Endothelial cell of umbilical vein (primary cell): ENCODE measurements around the gene SLC16A5. TPM values are rescaled to one million over a fixed set of nuclear protein-coding genes. Genes with fewer than 3 reads are reported as not detected.

Experiments
- BruUV-seq: library from RNA; stranded (reverse); fragments of 400-500 nt; replicated peaks from 2 replicates; lab custom pipeline; 2021; lab: Mats Ljungman, UMichigan
- CTCF ChIA-PET: fragments of 300-600, 350-600 bp; sonication (Branson Sonifier 250); formaldehyde crosslinking; loops from one replicate; lab custom pipeline; 2021; ENCODE audit warnings: antibody characterized with exemption, inconsistent platforms; lab: Charles Lee
- POLR2A ChIA-PET: fragments of 300-600, 350-600 bp; sonication (Branson Sonifier 250); formaldehyde crosslinking; loops from one replicate; lab custom pipeline; 2021; ENCODE audit warnings: antibody characterized with exemption, inconsistent platforms; lab: Charles Lee
- DNase-seq: peaks from one replicate; pipeline ENCODE4 v3.0.0-alpha.2; 2011; ENCODE audit warnings: low read depth, low spot score
- FAIRE-seq: peaks from 2 replicates; lab custom pipeline; 2011; peaks lifted over from hg19 to GRCh38; lab: Jason Lieb, UNC
- H2AFZ ChIP-seq: 2 replicates; pipeline ENCODE4 v1.6.0; 2012; ENCODE audit warnings: low read depth, low read length, control low read depth, inconsistent platforms
- H3K27ac ChIP-seq: 2 replicates; pipeline ENCODE4 v1.5.1; 2011; ENCODE audit warnings: low read depth, mild to moderate bottlenecking, control low read depth, low read length, moderate library complexity; ENCODE audit not compliant: insufficient read depth
- H3K27me3 ChIP-seq, 2 experiments: 2 replicates each; pipeline versions ENCODE4 v1.6.0 to v1.6.1; 2011; ENCODE audit warnings: low read length in 2 of 2, mixed read lengths in 1 of 2; ENCODE audit not compliant: control insufficient read depth in 2 of 2, insufficient read depth in 2 of 2
- H3K36me3 ChIP-seq, 2 experiments: 2 replicates in 1 of 2; 3 replicates in 1 of 2; pipeline ENCODE4 v1.5.1; 2011; ENCODE audit warnings: low read length in 2 of 2, mild to moderate bottlenecking in 1 of 2, moderate library complexity in 1 of 2; ENCODE audit not compliant: control insufficient read depth in 2 of 2, insufficient read depth in 2 of 2; ENCODE audit errors: extremely low read depth in 1 of 2
- H3K4me1 ChIP-seq: 3 replicates; pipeline ENCODE4 v1.5.1; 2011; ENCODE audit warnings: mild to moderate bottlenecking, low read length; ENCODE audit not compliant: control insufficient read depth, insufficient read depth; ENCODE audit errors: extremely low read depth
- H3K4me2 ChIP-seq: 2 replicates; pipeline ENCODE4 v1.6.1; 2011; ENCODE audit warnings: low read length, control low read depth, mixed read lengths; ENCODE audit not compliant: insufficient read depth
- H3K4me3 ChIP-seq, 3 experiments: fragments of 200-600 bp in 1 of 3; sonication (generic), shearing (Covaris generic) in 1 of 3; replicated peaks in 1 of 3; 2 replicates each; pipeline ENCODE4 v1.5.1; 2011 to 2016; ENCODE audit warnings: control low read depth in 3 of 3, low read length in 3 of 3, mild to moderate bottlenecking in 2 of 3, inconsistent platforms in 1 of 3, low read depth in 1 of 3, moderate library complexity in 1 of 3; ENCODE audit not compliant: insufficient read depth in 1 of 3
- H3K79me2 ChIP-seq: 2 replicates; pipeline ENCODE4 v1.6.0; 2012; ENCODE audit warnings: low read length, inconsistent platforms; ENCODE audit not compliant: control insufficient read depth, insufficient read depth
- H3K9ac ChIP-seq: replicated peaks from 2 replicates; pipeline ENCODE3; 2011; ENCODE audit warnings: low read length, control low read depth; ENCODE audit not compliant: insufficient read depth; ENCODE audit errors: extremely low read depth
- H3K9me1 ChIP-seq: replicated peaks from 3 replicates; pipeline ENCODE4 v1.6.0; 2011; ENCODE audit warnings: mild to moderate bottlenecking, low read length; ENCODE audit not compliant: control insufficient read depth, insufficient read depth; ENCODE audit errors: extremely low read depth
- H3K9me3 ChIP-seq: replicated peaks from 2 replicates; pipeline ENCODE4 v1.5.1; 2012; ENCODE audit warnings: low read length, inconsistent platforms; ENCODE audit not compliant: control insufficient read depth, insufficient read depth
- H4K20me1 ChIP-seq: replicated peaks from 2 replicates; pipeline ENCODE3; 2011; ENCODE audit warnings: mild to moderate bottlenecking, low read length; ENCODE audit not compliant: control insufficient read depth, insufficient read depth; ENCODE audit errors: extremely low read depth
- CTCF ChIP-seq, 2 donors: IDR thresholded peaks; 1 replicate in 1 of 2; 2 replicates in 1 of 2; pipeline ENCODE4 v1.5.1; 2011; ENCODE audit warnings: low read length in 2 of 2, mild to moderate bottlenecking in 2 of 2, moderate library complexity in 2 of 2, control low read depth in 1 of 2, inconsistent platforms in 1 of 2, low read depth in 1 of 2; ENCODE audit not compliant: insufficient read depth in 1 of 2; ENCODE audit errors: extremely low read depth in 1 of 2
- EZH2 ChIP-seq: IDR thresholded peaks from 2 replicates; pipeline ENCODE4 v1.6.1; 2012; ENCODE audit warnings: borderline replicate concordance, low read depth, mild to moderate bottlenecking, moderate library complexity, low read length, inconsistent platforms; ENCODE audit not compliant: severe bottlenecking
- FOS ChIP-seq: IDR thresholded peaks from 2 replicates; pipeline ENCODE4 v1.6.1; 2011; ENCODE audit warnings: mild to moderate bottlenecking, low read length, moderate library complexity, borderline replicate concordance; ENCODE audit not compliant: insufficient read depth
- GATA2 ChIP-seq: IDR thresholded peaks from 2 replicates; pipeline ENCODE4 v1.7.0; 2011; ENCODE audit warnings: low read depth, mild to moderate bottlenecking, moderate library complexity, mixed read lengths, low read length; ENCODE audit not compliant: insufficient read length, insufficient read depth
- JUN ChIP-seq: IDR thresholded peaks from 2 replicates; pipeline ENCODE4 v1.6.1; 2011; ENCODE audit warnings: borderline replicate concordance, low read depth; ENCODE audit not compliant: insufficient read length, insufficient read depth
- MAX ChIP-seq: IDR thresholded peaks from 2 replicates; pipeline ENCODE4 v1.6.1; 2011; ENCODE audit not compliant: insufficient read depth, insufficient read length
- MYC ChIP-seq: IDR thresholded peaks from one replicate; pipeline ENCODE4 v1.6.1; 2011; ENCODE audit warnings: mild to moderate bottlenecking, low read depth, low read length
- POLR2A ChIP-seq: IDR thresholded peaks from 2 replicates; pipeline ENCODE4 v1.6.1; 2012; ENCODE audit warnings: low read depth, mild to moderate bottlenecking, control low read depth, low read length
- POLR2AphosphoS5 ChIP-seq: IDR thresholded peaks from 2 replicates; pipeline ENCODE4 v1.6.1; 2012; ENCODE audit warnings: low read depth, mild to moderate bottlenecking, control low read depth, low read length, moderate library complexity; ENCODE audit not compliant: insufficient read depth
- dilution Hi-C: fragments of 300-500 bp; cut with MboI; formaldehyde crosslinking; loops from one replicate; pipeline ENCODE4 v1.15.0; 2019; ENCODE audit warnings: low sequenced_read_pairs; ENCODE audit not compliant: extremely low pct_ligation_motif_present
- intact Hi-C: fragments of 100-400 bp; cut with micrococcal nuclease; formaldehyde crosslinking; loops from one replicate; pipeline ENCODE4 v1.10.0; 2022
- polyA plus RNA-seq, 4 experiments: library from polyadenylated mRNA; depleted of rRNA in 3 of 4; stranded (reverse) in 3 of 4; unstranded in 1 of 4; fragments of >200 nt; gene quantifications; 2 replicates each; pipeline versions ENCODE4 v1.2.1 to v1.2.3, GENCODE V29; 2011 to 2012; ENCODE audit warnings: missing spikeins in 1 of 4
- total RNA-seq: library from RNA; stranded (reverse); gene quantifications from 2 replicates; pipeline ENCODE4 v1.2.3, GENCODE V29; 2021

Gene SLC16A5
- total and polyA plus RNA-seq, 2 donors (not counting 3 experiments of a cell fraction or from before 2014, with no cell fraction given) = 16.4 to 23.3 TPM

GRCh38 chr17:75129576-75129975 is 41.8 kb downstream of the SLC16A5 start:
- CTCF ChIA-PET = interaction anchor here (1.0 to 8.8 kb wide), 6 partner anchors 15 to 117 kb away, joined by 3 to 138 read pairs (median 12); partner anchors contain the start of gene MRPL58
- Histone ChIP-seq H3K4me2 (no peak overlapping the region), H3K4me1 (peaks cover 18% of the 10 kb centered on the region), H3K9me3 (no peaks in the 10 kb centered on the region), H3K27ac (no peak overlapping the region), H3K9me1 (no peaks in the 10 kb centered on the region), H3K4me3 (no peak overlapping the region), H3K27me3 (no peaks in the 10 kb centered on the region), H3K36me3 (peaks cover 2 to 8% of the 10 kb centered on the region in 2 experiments), H3K79me2 (peaks cover 5% of the 10 kb centered on the region), H4K20me1 (no peaks in the 10 kb centered on the region), H2AFZ (no peak overlapping the region), H3K9ac (no peak overlapping the region)
- POLR2A ChIA-PET = no interaction called here
- FAIRE-seq (no peak), DNase-seq (no peak)
- intact Hi-C loops (no loop called here), dilution Hi-C loops (no loop called here)
- no TSS peak for BruUV-seq
- no peak for TF ChIP-seq MYC
- TF ChIP-seq JUN = no peak
- TF ChIP-seq GATA2 = no peak
- TF ChIP-seq POLR2A = no peak
- TF ChIP-seq MAX = no peak
- no peak for TF ChIP-seq EZH2
- no peak for TF ChIP-seq FOS
- no peak for TF ChIP-seq POLR2AphosphoS5
- no peak for TF ChIP-seq CTCF (IDR thresholded peaks at IDR 0.05; ENCODE audit: extremely low read depth in 1 of 2, insufficient read depth in 1 of 2, low read depth in 1 of 2, low read length in 2 of 2)
